Nephron progenitor cell (in vitro differentiated cells): Measurements from ENCODE around the gene KCNAB2.

Source experiments
- DNase-seq: peaks from one replicate; pipeline ENCODE4 v3.0.0; 2021
- H3K27ac Mint-ChIP-seq: 2 replicates; pipeline ENCODE4 v1.8.0; 2021; ENCODE audit warnings: mild to moderate bottlenecking, moderate library complexity, mixed read lengths
- H3K27me3 Mint-ChIP-seq: 2 replicates; pipeline ENCODE4 v1.8.0; 2021; ENCODE audit warnings: mild to moderate bottlenecking, low read depth, mixed read lengths; ENCODE audit not compliant: poor library complexity
- H3K36me3 Mint-ChIP-seq: 2 replicates; pipeline ENCODE4 v1.8.0; 2021; ENCODE audit warnings: low read depth, mixed read lengths
- H3K4me1 Mint-ChIP-seq: 2 replicates; pipeline ENCODE4 v1.8.0; 2021; ENCODE audit warnings: mixed read lengths
- H3K4me3 Mint-ChIP-seq: 2 replicates; pipeline ENCODE4 v1.8.0; 2021; ENCODE audit warnings: mild to moderate bottlenecking, moderate library complexity, mixed read lengths
- H3K9me3 Mint-ChIP-seq: 2 replicates; pipeline ENCODE4 v1.8.0; 2021; ENCODE audit warnings: mild to moderate bottlenecking, moderate library complexity, mixed read lengths
- TF ChIP-seq, protein P1 (sequence below): fragments of 200-600 bp; sonication (generic); IDR thresholded peaks from 2 replicates; pipeline ENCODE4 v1.5.0; 2021; ENCODE audit warnings: antibody characterized with exemption

The KCNAB2 gene

DNA sequence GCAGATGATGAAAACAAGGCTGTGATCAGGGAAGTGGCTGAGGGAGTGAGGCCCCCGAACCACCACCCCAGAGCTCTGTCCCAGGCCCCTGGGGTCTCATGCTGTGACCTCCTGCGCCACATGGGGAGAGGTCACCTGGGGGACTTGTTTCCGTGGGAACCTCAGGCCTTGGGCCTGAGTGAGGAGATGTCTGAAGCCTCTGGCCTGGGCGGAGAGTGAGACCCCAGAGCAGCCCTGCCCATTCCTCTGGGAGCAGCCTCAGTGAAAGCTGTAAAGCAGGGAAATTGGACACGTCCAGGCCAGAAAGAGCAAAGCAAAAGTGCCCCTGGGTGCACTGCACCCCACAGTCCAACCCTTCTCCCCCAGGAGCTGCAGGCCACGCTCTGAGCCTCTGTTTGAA lies 37.0 kb upstream of the KCNAB2 start:
- Mint-ChIP-seq H3K27ac (no peak overlapping the region), H3K9me3 (no peaks in the 10 kb centered on the region), H3K4me3 (no peak overlapping the region), H3K27me3 (peaks cover 14% of the 10 kb centered on the region), H3K36me3 (no peaks in the 10 kb centered on the region), H3K4me1 (peaks cover 41% of the 10 kb centered on the region)
- DNase-seq = no peak
- TF ChIP-seq, protein P1, sequence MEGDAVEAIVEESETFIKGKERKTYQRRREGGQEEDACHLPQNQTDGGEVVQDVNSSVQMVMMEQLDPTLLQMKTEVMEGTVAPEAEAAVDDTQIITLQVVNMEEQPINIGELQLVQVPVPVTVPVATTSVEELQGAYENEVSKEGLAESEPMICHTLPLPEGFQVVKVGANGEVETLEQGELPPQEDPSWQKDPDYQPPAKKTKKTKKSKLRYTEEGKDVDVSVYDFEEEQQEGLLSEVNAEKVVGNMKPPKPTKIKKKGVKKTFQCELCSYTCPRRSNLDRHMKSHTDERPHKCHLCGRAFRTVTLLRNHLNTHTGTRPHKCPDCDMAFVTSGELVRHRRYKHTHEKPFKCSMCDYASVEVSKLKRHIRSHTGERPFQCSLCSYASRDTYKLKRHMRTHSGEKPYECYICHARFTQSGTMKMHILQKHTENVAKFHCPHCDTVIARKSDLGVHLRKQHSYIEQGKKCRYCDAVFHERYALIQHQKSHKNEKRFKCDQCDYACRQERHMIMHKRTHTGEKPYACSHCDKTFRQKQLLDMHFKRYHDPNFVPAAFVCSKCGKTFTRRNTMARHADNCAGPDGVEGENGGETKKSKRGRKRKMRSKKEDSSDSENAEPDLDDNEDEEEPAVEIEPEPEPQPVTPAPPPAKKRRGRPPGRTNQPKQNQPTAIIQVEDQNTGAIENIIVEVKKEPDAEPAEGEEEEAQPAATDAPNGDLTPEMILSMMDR = no peak

DNA sequence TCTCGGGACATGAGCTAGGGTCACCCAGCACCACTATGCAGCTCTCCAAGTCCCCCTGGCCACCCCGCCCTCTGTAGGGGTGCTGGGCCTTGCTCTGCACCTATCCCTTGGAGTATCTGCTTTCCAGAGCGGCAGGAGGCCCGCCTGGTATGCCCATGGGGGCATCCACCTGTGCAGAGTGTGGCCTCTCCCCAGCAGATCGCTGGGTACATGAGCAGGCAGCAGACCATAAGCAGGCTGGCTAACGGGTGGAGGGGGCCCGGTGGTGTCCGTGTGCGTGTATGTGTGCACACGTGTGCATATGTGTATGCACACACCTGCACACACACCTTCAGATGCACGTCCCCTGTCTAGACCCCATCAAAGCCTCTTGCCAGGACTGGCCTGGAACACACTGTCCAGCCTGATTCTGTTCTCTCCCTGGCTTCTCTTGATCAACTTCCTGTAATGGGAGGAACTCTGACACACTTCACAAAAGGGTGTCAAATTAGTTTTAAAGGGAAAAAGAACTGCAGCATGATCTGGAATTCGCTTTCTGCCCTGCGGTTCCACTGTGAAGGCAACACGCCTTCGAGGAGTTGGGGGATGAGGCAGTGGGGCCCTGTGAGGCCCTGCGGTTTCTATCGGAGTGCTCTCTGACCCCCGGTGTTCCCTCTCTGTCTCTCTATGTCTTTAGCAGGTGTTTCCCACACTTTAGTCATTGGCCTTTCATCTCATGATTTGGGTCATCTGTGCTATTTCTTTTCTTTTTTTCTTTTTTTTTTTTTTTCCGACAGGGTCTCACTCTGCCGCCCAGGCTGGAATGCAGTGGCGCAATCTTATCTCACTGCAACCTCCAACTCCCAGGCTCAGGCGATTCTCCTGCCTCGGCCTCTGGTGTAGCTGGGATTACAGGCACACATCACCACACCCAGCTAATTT lies 36.3 kb upstream of the KCNAB2 start:
- H3K4me3 Mint-ChIP-seq = no peak overlapping the region
- TF ChIP-seq, protein P1 = no peak
- peaks cover 38% of the 10 kb centered on the region for H3K4me1 Mint-ChIP-seq
- DNase-seq = no peak
- H3K27ac Mint-ChIP-seq = peak overlapping the region; percentile 82
- H3K27me3 Mint-ChIP-seq = peaks cover 14% of the 10 kb centered on the region
- no peaks in the 10 kb centered on the region for H3K36me3 Mint-ChIP-seq
- no peaks in the 10 kb centered on the region for H3K9me3 Mint-ChIP-seq

GRCh38 chr1:6010554-6010953 lies 35.1 kb upstream of the KCNAB2 start:
- H3K9me3 Mint-ChIP-seq = no peaks in the 10 kb centered on the region
- TF ChIP-seq, protein P1 = no peak
- H3K4me1 Mint-ChIP-seq = peaks cover 46% of the 10 kb centered on the region
- peaks cover 17% of the 10 kb centered on the region for H3K27me3 Mint-ChIP-seq
- DNase-seq = no peak
- H3K36me3 Mint-ChIP-seq = no peaks in the 10 kb centered on the region
- H3K27ac Mint-ChIP-seq = no peak overlapping the region
- H3K4me3 Mint-ChIP-seq = no peak overlapping the region

DNA sequence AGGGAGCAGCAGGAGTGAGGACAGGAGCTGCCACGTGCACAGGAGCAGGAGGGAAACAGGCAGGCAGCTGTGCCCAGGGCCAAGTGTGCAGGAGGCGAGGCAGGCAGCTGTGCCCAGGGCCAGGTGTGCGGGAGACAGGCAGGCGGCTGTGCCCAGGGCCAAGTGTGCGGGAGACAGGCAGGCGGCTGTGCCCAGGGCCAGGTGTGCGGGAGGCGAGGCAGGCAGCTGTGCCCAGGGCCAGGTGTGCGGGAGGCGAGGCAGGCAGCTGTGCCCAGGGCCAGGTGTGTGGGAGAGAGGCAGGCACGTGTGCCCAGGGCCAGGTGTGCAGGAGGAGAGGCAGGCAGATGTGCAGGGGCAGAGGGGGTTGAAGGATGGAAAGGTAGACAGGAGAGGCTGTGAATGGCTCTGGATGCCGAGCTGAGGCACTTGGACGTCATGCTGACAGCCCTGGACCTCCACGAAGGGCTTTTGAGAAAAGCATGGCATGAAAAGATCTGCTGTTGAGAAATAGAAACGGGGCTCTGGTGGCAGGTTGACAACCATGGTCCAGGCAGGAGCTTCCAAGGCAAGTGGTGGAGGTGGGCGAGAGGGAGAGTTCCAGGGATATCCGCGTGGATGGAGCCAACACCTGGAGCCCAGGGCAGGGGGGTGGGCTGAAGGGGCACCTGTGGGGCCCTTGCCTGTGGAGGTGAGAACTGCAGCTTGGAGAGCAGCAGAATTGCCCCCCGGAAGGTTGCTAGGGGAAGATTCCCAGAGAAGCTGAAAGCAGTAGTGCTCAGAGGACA lies 34.3 kb upstream of the KCNAB2 start:
- Mint-ChIP-seq H3K27me3 (peaks cover 17% of the 10 kb centered on the region), H3K4me1 (peaks cover 46% of the 10 kb centered on the region), H3K27ac (no peak overlapping the region), H3K4me3 (no peak overlapping the region), H3K36me3 (no peaks in the 10 kb centered on the region), H3K9me3 (no peaks in the 10 kb centered on the region)
- TF ChIP-seq, protein P1 = no peak
- DNase-seq = no peak

GRCh38 chr1:6011946-6012258 lies 33.8 kb upstream of the KCNAB2 start:
- no peak for DNase-seq
- TF ChIP-seq, protein P1 = no peak
- Mint-ChIP-seq H3K27ac (no peak overlapping the region), H3K36me3 (no peaks in the 10 kb centered on the region), H3K27me3 (peaks cover 17% of the 10 kb centered on the region), H3K4me1 (peaks cover 41% of the 10 kb centered on the region), H3K4me3 (no peak overlapping the region), H3K9me3 (no peaks in the 10 kb centered on the region)
